HCT116 (cell line): ENCODE measurements around the gene TMEM164.

Experiments used
- ATF3 ChIP-seq: IDR thresholded peaks from 2 replicates; pipeline ENCODE4 v1.6.1; 2012
- CTCF ChIP-seq, 3 experiments: fragments of 200-600 bp in 1 of 3; sonication (generic) in 1 of 3; IDR thresholded peaks in 2 of 3; conservative IDR thresholded peaks in 1 of 3; 2 replicates each; pipeline ENCODE4 v1.5.1; 2012 to 2017; ENCODE audit warnings: low read depth in 2 of 3, low read length in 2 of 3, antibody characterized with exemption in 1 of 3, borderline replicate concordance in 1 of 3, control low read depth in 1 of 3, mild to moderate bottlenecking in 1 of 3, mixed read lengths in 1 of 3, mixed run types in 1 of 3, moderate library complexity in 1 of 3; ENCODE audit not compliant: insufficient read depth in 1 of 3
- EZH2 ChIP-seq: fragments of 200-600 bp; sonication (generic); IDR thresholded peaks from 2 replicates; pipeline ENCODE4 v1.6.1; 2017; ENCODE audit warnings: antibody characterized with exemption, mixed run types
- POLR2A ChIP-seq: IDR thresholded peaks from 2 replicates; pipeline ENCODE4 v1.7.0; 2011; ENCODE audit warnings: borderline replicate concordance; ENCODE audit not compliant: insufficient read depth, insufficient read length; ENCODE audit errors: extremely low read depth
- REST ChIP-seq: IDR thresholded peaks from 2 replicates; pipeline ENCODE4 v1.6.1; 2012; ENCODE audit warnings: low read depth
- TCF7L2 ChIP-seq: IDR thresholded peaks from 2 replicates; pipeline ENCODE4 v1.7.0; 2011; ENCODE audit warnings: borderline replicate concordance, inconsistent platforms; ENCODE audit not compliant: insufficient read depth, insufficient read length; ENCODE audit errors: extremely low read depth
- ZNF274 ChIP-seq: fragments of 200-500 bp; sonication (Bioruptor generic); IDR thresholded peaks from 2 replicates; pipeline ENCODE4 v1.6.1; 2014; ENCODE audit warnings: mild to moderate bottlenecking, low read depth, low read length, inconsistent platforms

- no peak for TF ChIP-seq CTCF (IDR thresholded peaks at IDR 0.05 in 2 of 3, conservative IDR thresholded peaks at IDR 0.05 in 1 of 3; ENCODE audit: borderline replicate concordance in 1 of 3, insufficient read depth in 1 of 3, low read depth in 2 of 3, low read length in 2 of 3)
- no peak for TF ChIP-seq EZH2
- no peak for TF ChIP-seq ZNF274
- TF ChIP-seq POLR2A = no peak
- TF ChIP-seq TCF7L2 = no peak
- TF ChIP-seq ATF3 = no peak
- TF ChIP-seq REST = no peak
Observed at GRCh38 chrX:110056419-110056818, 53.5 kb downstream of the TMEM164 start.
